AG04450 (cell line): ENCODE data around the gene FAM168A. TPM values are rescaled to one million over a fixed set of nuclear protein-coding genes. Genes with fewer than 3 reads are reported as not detected.
"Not testable (repeated sequence)": the region's sequence is repeated elsewhere in the genome, so short reads cannot be mapped to it uniquely, and the experiment has no call there.

ENCODE experiments used
- CTCF ChIA-PET: fragments of 300-600, 350-600 bp; formaldehyde crosslinking; extraction: SDS; loops from one replicate; lab custom pipeline; 2022; ENCODE audit warnings: antibody characterized with exemption, inconsistent platforms; lab: Charles Lee
- POLR2A ChIA-PET: fragments of 350-600 bp; formaldehyde crosslinking; extraction: SDS; loops from one replicate; lab custom pipeline; 2021; ENCODE audit warnings: antibody characterized with exemption, inconsistent platforms; lab: Yijun Ruan, JAX
- DNase-seq: peaks from one replicate; pipeline ENCODE4 v3.0.0-alpha.2; 2011; ENCODE audit warnings: low read depth, low spot score
- H3K27ac ChIP-seq: one replicate; pipeline ENCODE4 v1.5.1; 2012; ENCODE audit warnings: low read depth, low read length, control low read depth
- H3K27me3 ChIP-seq: one replicate; pipeline ENCODE4 v1.6.0; 2012; ENCODE audit warnings: low read length; ENCODE audit not compliant: control insufficient read depth, insufficient read depth
- H3K4me3 ChIP-seq: 2 replicates; pipeline ENCODE4 v1.5.1; 2011; ENCODE audit warnings: mild to moderate bottlenecking, low read depth, low read length, control low read depth
- H3K9me3 ChIP-seq: 2 replicates; pipeline ENCODE4 v1.5.1; 2012; ENCODE audit warnings: low read length; ENCODE audit not compliant: control insufficient read depth, insufficient read depth
- polyA plus RNA-seq: library from polyadenylated mRNA; depleted of rRNA; stranded (reverse); fragments of >200 nt; gene quantifications from 2 replicates; pipeline ENCODE4 v1.2.3, GENCODE V29; 2011
- TF ChIP-seq, protein P1 (sequence below): IDR thresholded peaks from 2 replicates; pipeline ENCODE4 v1.5.1; 2011; ENCODE audit warnings: low read depth, low read length, control low read depth, inconsistent platforms

The FAM168A gene
- polyA plus RNA-seq, 1 experiment: 21.3 TPM

DNA sequence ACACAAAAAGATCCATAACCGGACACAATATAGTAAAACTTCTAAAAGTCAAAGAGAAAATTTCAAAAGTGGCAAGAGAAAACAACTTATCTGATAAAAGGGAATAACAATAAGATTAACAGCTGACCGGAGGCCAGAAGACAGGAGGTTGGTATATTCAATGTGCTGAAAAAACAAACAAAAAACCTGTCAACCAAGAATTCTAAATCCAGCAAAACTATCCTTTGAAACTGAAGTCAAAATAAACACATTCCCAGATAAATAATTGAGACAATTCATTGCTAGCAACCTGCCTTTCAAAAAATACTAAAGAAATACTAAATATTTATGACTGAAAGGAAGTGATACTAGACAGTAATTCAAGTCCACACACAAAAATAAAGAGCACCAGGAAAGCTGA is 120.4 kb downstream of the FAM168A start:
- no peaks in the 10 kb centered on the region for H3K27me3 ChIP-seq
- no peaks in the 10 kb centered on the region for H3K9me3 ChIP-seq
- DNase-seq: no peak
- no peak overlapping the region for H3K4me3 ChIP-seq
- ChIA-PET CTCF (interaction anchor here (1.1 to 4.7 kb wide), 3 partner anchors 13 to 184 kb away, joined by 3 to 66 read pairs (median 49); no protein-coding TSS in a partner anchor), POLR2A (no interaction called here)
- no peak overlapping the region for H3K27ac ChIP-seq
- TF ChIP-seq, protein P1, sequence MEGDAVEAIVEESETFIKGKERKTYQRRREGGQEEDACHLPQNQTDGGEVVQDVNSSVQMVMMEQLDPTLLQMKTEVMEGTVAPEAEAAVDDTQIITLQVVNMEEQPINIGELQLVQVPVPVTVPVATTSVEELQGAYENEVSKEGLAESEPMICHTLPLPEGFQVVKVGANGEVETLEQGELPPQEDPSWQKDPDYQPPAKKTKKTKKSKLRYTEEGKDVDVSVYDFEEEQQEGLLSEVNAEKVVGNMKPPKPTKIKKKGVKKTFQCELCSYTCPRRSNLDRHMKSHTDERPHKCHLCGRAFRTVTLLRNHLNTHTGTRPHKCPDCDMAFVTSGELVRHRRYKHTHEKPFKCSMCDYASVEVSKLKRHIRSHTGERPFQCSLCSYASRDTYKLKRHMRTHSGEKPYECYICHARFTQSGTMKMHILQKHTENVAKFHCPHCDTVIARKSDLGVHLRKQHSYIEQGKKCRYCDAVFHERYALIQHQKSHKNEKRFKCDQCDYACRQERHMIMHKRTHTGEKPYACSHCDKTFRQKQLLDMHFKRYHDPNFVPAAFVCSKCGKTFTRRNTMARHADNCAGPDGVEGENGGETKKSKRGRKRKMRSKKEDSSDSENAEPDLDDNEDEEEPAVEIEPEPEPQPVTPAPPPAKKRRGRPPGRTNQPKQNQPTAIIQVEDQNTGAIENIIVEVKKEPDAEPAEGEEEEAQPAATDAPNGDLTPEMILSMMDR: no peak

DNA sequence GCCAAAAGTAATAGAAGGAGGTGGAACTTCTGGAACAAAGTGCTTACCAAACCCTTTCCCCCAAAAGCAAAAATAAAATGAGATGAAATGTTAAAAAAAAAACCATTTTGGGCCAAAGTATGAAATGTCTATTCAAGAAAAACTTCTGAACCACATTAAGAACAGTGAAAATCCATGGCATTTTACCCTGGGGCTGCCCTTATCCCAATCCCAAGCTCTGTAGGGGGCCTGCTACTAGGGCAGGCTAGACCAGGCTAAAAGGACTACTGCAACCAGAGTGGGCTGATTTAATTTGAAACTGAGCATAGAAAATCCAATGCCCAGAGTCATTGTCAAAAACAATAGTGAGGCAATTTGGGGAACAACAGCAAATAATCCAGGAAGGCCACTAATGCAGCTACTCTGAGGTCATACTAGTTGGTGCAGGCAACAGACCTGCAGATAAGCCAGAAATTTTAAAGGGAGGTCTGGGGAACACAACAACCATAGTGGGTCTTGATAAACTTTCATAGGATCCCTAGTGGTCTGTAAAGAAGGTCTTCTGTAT is 122.3 kb downstream of the FAM168A start:
- CTCF ChIA-PET: interaction anchor here (1.4 kb wide), 1 partner anchor 150 kb away, joined by 4 read pairs; no protein-coding TSS in a partner anchor
- TF ChIP-seq, protein P1: no peak
- POLR2A ChIA-PET: no interaction called here
- no peak overlapping the region for H3K27ac ChIP-seq
- no peaks in the 10 kb centered on the region for H3K27me3 ChIP-seq
- no peak for DNase-seq
- H3K4me3 ChIP-seq: no peak overlapping the region
- H3K9me3 ChIP-seq: no peaks in the 10 kb centered on the region

DNA sequence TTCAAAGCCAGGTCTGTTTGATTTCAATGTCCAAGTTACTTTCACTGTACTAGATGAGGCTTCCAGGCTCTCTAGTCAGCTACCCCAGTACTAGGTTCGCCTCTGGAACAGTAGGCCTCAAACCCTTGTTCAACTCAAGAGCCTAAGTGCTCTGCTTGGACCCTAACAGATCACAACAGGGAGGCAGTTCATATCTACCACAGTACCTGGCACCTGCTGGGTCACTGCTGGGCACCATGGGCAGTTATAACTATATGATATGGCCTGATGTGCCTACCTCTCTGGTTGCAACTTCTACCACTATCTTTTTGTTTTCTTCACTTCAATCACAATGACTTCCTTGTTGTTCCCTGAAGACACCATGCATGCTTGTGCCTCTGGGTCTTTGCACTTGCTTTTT is 124.7 kb downstream of the FAM168A start:
- no peak for DNase-seq
- POLR2A ChIA-PET: no interaction called here

DNA sequence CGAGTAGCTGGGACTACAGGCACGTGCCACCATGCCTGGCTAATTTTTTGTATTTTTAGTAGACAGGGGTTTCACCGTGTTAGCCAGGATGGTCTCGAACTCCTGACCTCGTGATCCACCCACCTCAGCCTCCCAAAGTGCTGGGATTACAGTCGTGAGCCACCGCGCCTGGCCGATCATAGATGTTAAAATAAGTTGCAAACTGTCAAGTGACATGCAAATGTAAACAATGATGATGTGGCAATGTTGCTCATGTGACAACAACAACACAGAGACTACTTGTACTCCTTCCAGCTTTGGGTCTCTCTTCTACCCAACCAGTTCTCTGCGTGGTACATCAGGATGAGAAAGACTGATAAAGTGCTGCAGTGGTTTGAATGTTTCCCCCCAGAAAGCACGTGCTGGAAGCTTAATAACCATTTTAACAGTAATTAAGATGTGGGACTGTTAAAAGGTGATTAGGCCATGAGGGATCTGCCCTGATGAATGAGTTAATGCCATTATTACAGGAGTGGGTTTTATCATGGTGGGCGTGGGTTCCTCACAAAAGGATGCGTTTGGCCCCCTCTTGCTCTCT is 127.8 kb downstream of the FAM168A start:
- DNase-seq, H3K4me3 ChIP-seq, H3K9me3 ChIP-seq, POLR2A ChIA-PET, H3K27ac ChIP-seq, H3K27me3 ChIP-seq: not testable (repeated sequence)
- CTCF ChIA-PET: interaction anchor here (8.4 kb wide), 1 partner anchor 9 kb away, joined by 89 read pairs; no protein-coding TSS in a partner anchor

More for the DNA sequence above, 124.7 kb downstream of the FAM168A start:
- H3K27me3 ChIP-seq: no peaks in the 10 kb centered on the region
- H3K9me3 ChIP-seq: no peaks in the 10 kb centered on the region
- no peak overlapping the region for H3K4me3 ChIP-seq
- H3K27ac ChIP-seq: no peak overlapping the region
- CTCF ChIA-PET: no interaction called here
- TF ChIP-seq, protein P1: no peak

DNA sequence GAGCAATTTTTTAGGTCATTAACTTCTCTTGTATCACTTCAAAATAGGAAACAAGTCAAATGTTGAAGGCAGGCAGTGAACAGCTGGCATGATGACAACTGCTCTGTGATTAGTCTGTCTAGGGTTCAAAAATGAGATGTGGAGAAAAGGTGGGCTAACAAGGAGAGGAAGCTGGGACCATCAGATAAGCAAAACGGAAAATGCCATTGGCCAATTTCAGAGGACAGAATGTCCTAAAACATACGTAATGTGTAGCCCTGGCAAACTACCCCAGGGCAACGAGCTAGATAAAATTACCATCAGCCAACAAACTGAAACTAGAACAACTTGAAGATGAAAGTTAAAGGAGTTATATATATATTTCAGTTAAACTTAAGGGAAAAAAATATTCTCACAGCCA is 128.5 kb downstream of the FAM168A start:
- CTCF ChIA-PET: interaction anchor here (8.4 kb wide), 1 partner anchor 10 kb away, joined by 89 read pairs; no protein-coding TSS in a partner anchor
- no peaks in the 10 kb centered on the region for H3K9me3 ChIP-seq
- TF ChIP-seq, protein P1: no peak
- no peaks in the 10 kb centered on the region for H3K27me3 ChIP-seq
- no peak overlapping the region for H3K27ac ChIP-seq
- no peak overlapping the region for H3K4me3 ChIP-seq
- DNase-seq: no peak
- POLR2A ChIA-PET: no interaction called here
